ENCODE data around the gene HOXA3. TPM values are rescaled to one million over a fixed set of nuclear protein-coding genes. Genes with fewer than 3 reads are reported as not detected.

The HOXA3 gene
- total RNA-seq, 1 donor from 2014 or later = 26.4 TPM

- peak overlapping the region; percentile 72 for H3K4me3 ChIP-seq (ENCODE audit: low read depth, low read length)
- no peak for TF ChIP-seq CTCF (IDR thresholded peaks at IDR 0.05; ENCODE audit: insufficient read depth, low read length, poor library complexity, severe bottlenecking)
- peaks cover 4% of the 10 kb centered on the region for H3K36me3 ChIP-seq (ENCODE audit: control insufficient read depth, insufficient read depth, low read length)
- DNase-seq (ENCODE audit: low read depth) = no peak
- H3K27me3 ChIP-seq (ENCODE audit: control insufficient read depth, insufficient read depth, low read length) = no peaks in the 10 kb centered on the region
These were observed 9.6 kb upstream of the HOXA3 start for GRCh38 chr7:27161721-27162560.

- Histone ChIP-seq H3K36me3 (ENCODE audit: control insufficient read depth, insufficient read depth, low read length) (peaks cover 4% of the 10 kb centered on the region), H3K4me3 (ENCODE audit: low read depth, low read length) (peak overlapping the region; percentile 72), H3K27me3 (ENCODE audit: control insufficient read depth, insufficient read depth, low read length) (no peaks in the 10 kb centered on the region)
- TF ChIP-seq CTCF (IDR thresholded peaks at IDR 0.05; ENCODE audit: insufficient read depth, low read length, poor library complexity, severe bottlenecking) = no peak
- DNase-seq (ENCODE audit: low read depth) = no peak
These were observed 8.9 kb upstream of the HOXA3 start for GRCh38 chr7:27161214-27161720.

GRCh38 chr7:27160546-27161213 lies 8.3 kb upstream of the HOXA3 start:
- H3K36me3 ChIP-seq (ENCODE audit: control insufficient read depth, insufficient read depth, low read length) = peaks cover 4% of the 10 kb centered on the region
- no peak for DNase-seq (ENCODE audit: low read depth)
- no peaks in the 10 kb centered on the region for H3K27me3 ChIP-seq (ENCODE audit: control insufficient read depth, insufficient read depth, low read length)
- TF ChIP-seq CTCF (IDR thresholded peaks at IDR 0.05; ENCODE audit: insufficient read depth, low read length, poor library complexity, severe bottlenecking) = peak; percentile 94
- peak overlapping the region; percentile 72 for H3K4me3 ChIP-seq (ENCODE audit: low read depth, low read length)

- no peak for TF ChIP-seq CTCF (IDR thresholded peaks at IDR 0.05; ENCODE audit: insufficient read depth, low read length, poor library complexity, severe bottlenecking)
- Histone ChIP-seq H3K27me3 (ENCODE audit: control insufficient read depth, insufficient read depth, low read length) (no peaks in the 10 kb centered on the region), H3K36me3 (ENCODE audit: control insufficient read depth, insufficient read depth, low read length) (peaks cover 4% of the 10 kb centered on the region), H3K4me3 (ENCODE audit: low read depth, low read length) (peak overlapping the region; percentile 72)
- no peak for DNase-seq (ENCODE audit: low read depth)
These were observed 7.8 kb upstream of the HOXA3 start for GRCh38 chr7:27160145-27160545.

- Histone ChIP-seq H3K27me3 (ENCODE audit: control insufficient read depth, insufficient read depth, low read length) (no peaks in the 10 kb centered on the region), H3K36me3 (ENCODE audit: control insufficient read depth, insufficient read depth, low read length) (peaks cover 4% of the 10 kb centered on the region), H3K4me3 (ENCODE audit: low read depth, low read length) (peak overlapping the region; percentile 76)
- DNase-seq (ENCODE audit: low read depth) = no peak
- no peak for TF ChIP-seq CTCF (IDR thresholded peaks at IDR 0.05; ENCODE audit: insufficient read depth, low read length, poor library complexity, severe bottlenecking)
These were observed 7.1 kb upstream of the HOXA3 start for GRCh38 chr7:27159266-27160144.

Measured in kidney epithelial cell (primary cell).